ENCODE measurements around the gene RHBDD3.

RHBDD3 gene

GRCh38 chr22:29301716-29302401, 34.1 kb upstream of the RHBDD3 start:
- no peak for DNase-seq (ENCODE audit: low read depth in 1 of 2, low spot score in 1 of 2)
- TF ChIP-seq JUND (IDR thresholded peaks at IDR 0.05; ENCODE audit: low read depth), result no peak
- in situ Hi-C loops (cut with HindIII; ENCODE audit: low pct_unique_long_range_greater_than_20kb, low sequenced_read_pairs), result no loop called here

DNA sequence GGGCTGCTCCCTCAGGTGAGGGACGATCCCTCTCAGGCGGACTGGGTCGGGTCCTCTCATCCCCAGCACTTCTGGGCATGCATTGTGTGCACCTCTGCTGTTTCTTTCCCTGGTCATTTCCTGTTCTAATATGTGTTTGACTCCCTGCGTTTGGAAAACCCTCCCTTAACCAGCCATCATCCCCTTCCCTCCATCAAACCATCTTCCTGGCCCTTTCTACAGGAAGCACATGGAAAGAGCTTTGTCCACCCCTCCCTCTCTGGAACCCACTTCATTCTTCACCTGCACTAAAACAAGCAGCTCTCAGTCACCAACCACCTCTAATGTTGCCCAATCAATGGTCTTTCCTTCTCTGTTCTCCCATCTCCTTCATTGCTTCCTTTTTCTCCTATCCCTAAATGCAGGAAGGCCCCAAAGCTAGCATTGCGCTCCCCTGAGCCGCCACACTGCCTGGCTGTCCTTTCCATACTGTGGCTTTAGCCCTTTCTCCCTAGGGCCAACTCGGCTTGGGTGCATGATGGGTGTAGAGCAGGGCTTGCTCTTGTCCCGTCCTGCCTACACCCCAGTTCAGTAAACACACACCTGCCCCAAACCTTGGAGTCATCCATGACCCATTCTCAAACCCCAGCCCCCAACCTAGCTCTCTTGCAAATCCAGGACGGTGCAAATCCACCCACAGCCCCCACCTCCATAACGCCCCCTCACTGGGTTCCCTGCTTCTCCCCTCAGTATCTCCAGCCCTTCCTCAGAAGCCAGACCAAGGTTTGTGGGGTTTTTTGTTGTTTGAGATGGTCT, 33.2 kb upstream of the RHBDD3 start:
- TF ChIP-seq JUND (IDR thresholded peaks at IDR 0.05; ENCODE audit: low read depth), result no peak
- no peak for DNase-seq (ENCODE audit: low read depth in 1 of 2, low spot score in 1 of 2)
- in situ Hi-C loops (cut with HindIII; ENCODE audit: low pct_unique_long_range_greater_than_20kb, low sequenced_read_pairs), result no loop called here

DNA sequence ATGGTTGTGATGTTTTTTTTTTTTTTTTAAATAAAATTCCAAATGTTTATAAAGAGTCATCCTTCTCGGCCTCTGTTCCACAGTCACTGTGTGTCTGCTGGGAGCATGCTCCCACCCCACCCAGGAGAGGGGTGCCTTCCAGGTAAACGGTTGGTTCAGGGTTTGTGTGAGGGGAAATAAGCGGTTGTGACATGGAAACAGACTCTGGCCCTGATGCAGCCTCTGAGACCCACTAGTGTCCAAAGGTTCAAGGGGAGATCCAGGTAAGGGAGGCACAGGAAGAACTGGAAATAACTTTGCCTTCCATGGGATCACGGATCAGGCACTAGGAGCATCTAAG, 32.7 kb upstream of the RHBDD3 start:
- DNase-seq (ENCODE audit: low read depth in 1 of 2, low spot score in 1 of 2), result no peak
- in situ Hi-C loops (cut with HindIII; ENCODE audit: low pct_unique_long_range_greater_than_20kb, low sequenced_read_pairs), result no loop called here
- no peak for TF ChIP-seq JUND (IDR thresholded peaks at IDR 0.05; ENCODE audit: low read depth)

DNA sequence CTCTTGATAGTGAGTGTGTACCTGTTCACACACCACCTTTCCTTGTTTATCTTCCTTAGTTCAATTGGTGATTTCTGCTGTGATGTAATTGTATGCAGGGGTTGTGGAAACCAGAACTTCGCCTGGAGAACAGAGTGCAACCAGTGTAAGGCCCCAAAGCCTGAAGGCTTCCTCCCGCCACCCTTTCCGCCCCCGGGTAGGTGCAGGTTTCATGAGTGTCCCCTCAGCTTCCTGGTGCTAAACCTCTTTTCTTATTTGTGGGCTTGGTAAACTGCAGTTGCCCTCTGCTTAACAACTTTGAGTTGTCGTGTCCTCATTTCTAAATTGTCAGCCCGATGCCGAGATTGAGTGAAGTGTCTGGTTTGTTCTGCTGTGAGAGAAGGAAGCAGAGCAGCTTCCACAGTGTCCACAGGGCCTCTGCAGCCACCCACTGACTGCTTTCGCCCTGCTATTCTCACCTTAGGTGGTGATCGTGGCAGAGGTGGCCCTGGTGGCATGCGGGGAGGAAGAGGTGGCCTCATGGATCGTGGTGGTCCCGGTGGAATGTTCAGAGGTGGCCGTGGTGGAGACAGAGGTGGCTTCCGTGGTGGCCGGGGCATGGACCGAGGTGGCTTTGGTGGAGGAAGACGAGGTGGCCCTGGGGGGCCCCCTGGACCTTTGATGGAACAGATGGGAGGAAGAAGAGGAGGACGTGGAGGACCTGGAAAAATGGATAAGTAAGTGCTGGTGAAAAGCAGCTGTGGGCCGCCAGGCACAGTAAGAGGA, 31.5 kb upstream of the RHBDD3 start:
- no peak for TF ChIP-seq JUND (IDR thresholded peaks at IDR 0.05; ENCODE audit: low read depth)
- DNase-seq (ENCODE audit: low read depth in 1 of 2, low spot score in 1 of 2), result no peak
- in situ Hi-C loops (cut with HindIII; ENCODE audit: low pct_unique_long_range_greater_than_20kb, low sequenced_read_pairs), result no loop called here

DNA sequence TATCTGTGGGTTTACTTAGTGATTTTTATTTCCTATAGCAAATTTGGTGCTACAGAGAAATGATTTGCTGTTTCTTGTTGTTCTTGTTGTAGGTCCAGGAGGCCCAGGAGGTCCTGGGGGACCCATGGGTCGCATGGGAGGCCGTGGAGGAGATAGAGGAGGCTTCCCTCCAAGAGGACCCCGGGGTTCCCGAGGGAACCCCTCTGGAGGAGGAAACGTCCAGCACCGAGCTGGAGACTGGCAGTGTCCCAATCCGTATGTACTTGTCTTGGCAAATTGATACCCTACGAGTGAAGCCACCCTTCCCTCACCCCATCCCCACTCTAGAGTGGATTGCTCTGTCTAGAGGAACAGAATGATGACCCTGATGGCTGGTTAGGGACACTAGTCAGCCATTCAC, 30.9 kb upstream of the RHBDD3 start:
- no peak for TF ChIP-seq JUND (IDR thresholded peaks at IDR 0.05; ENCODE audit: low read depth)
- in situ Hi-C loops (cut with HindIII; ENCODE audit: low pct_unique_long_range_greater_than_20kb, low sequenced_read_pairs), result no loop called here
- DNase-seq (ENCODE audit: low read depth in 1 of 2, low spot score in 1 of 2), result no peak

GRCh38 chr22:29292379-29292778, 24.6 kb upstream of the RHBDD3 start:
- in situ Hi-C loops (cut with HindIII; ENCODE audit: low pct_unique_long_range_greater_than_20kb, low sequenced_read_pairs), result no loop called here
- no peak for DNase-seq (ENCODE audit: low read depth in 1 of 2, low spot score in 1 of 2)
- no peak for TF ChIP-seq JUND (IDR thresholded peaks at IDR 0.05; ENCODE audit: low read depth)

- DNase-seq (ENCODE audit: low read depth in 1 of 2, low spot score in 1 of 2), result no peak
- in situ Hi-C loops (cut with HindIII; ENCODE audit: low pct_unique_long_range_greater_than_20kb, low sequenced_read_pairs), result no loop called here
- TF ChIP-seq JUND (IDR thresholded peaks at IDR 0.05; ENCODE audit: low read depth), result no peak
Observed at GRCh38 chr22:29291215-29291614, 23.4 kb upstream of the RHBDD3 start.

GRCh38 chr22:29290061-29290460, 22.3 kb upstream of the RHBDD3 start:
- TF ChIP-seq JUND (IDR thresholded peaks at IDR 0.05; ENCODE audit: low read depth), result no peak
- DNase-seq (ENCODE audit: low read depth in 1 of 2, low spot score in 1 of 2), result no peak
- in situ Hi-C loops (cut with HindIII; ENCODE audit: low pct_unique_long_range_greater_than_20kb, low sequenced_read_pairs), result no loop called here

GRCh38 chr22:29288837-29289236, 21.1 kb upstream of the RHBDD3 start:
- DNase-seq (ENCODE audit: low read depth in 1 of 2, low spot score in 1 of 2), result no peak
- in situ Hi-C loops (cut with HindIII; ENCODE audit: low pct_unique_long_range_greater_than_20kb, low sequenced_read_pairs), result no loop called here
- no peak for TF ChIP-seq JUND (IDR thresholded peaks at IDR 0.05; ENCODE audit: low read depth)

GRCh38 chr22:29284196-29284595, 16.4 kb upstream of the RHBDD3 start:
- in situ Hi-C loops (cut with HindIII; ENCODE audit: low pct_unique_long_range_greater_than_20kb, low sequenced_read_pairs), result no loop called here

DNA sequence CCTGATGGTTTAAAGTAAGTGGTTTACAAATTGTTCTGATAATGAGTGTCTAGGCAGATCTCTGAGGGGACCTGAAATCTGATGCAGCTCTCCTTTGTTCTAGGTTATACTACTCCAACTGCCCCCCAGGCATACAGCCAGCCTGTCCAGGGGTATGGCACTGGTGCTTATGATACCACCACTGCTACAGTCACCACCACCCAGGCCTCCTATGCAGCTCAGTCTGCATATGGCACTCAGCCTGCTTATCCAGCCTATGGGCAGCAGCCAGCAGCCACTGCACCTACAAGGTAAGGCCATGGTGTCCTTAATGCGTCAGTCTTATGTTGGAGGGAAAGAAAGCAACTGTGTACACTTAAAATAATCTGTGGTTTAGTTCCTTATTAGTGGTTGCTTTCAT, 10.1 kb upstream of the RHBDD3 start:
- in situ Hi-C loops (cut with HindIII; ENCODE audit: low pct_unique_long_range_greater_than_20kb, low sequenced_read_pairs), result no loop called here
- no peak for DNase-seq (ENCODE audit: low read depth in 1 of 2, low spot score in 1 of 2)
- no peak for TF ChIP-seq JUND (IDR thresholded peaks at IDR 0.05; ENCODE audit: low read depth)

More at GRCh38 chr22:29284196-29284595, 16.4 kb upstream of the RHBDD3 start:
- TF ChIP-seq JUND (IDR thresholded peaks at IDR 0.05; ENCODE audit: low read depth), result no peak
- DNase-seq (ENCODE audit: low read depth in 1 of 2, low spot score in 1 of 2), result no peak

GRCh38 chr22:29275819-29276565, 8.2 kb upstream of the RHBDD3 start:
- in situ Hi-C loops (cut with HindIII; ENCODE audit: low pct_unique_long_range_greater_than_20kb, low sequenced_read_pairs), result no loop called here
- DNase-seq (ENCODE audit: low read depth in 1 of 2, low spot score in 1 of 2), result no peak
- TF ChIP-seq JUND (IDR thresholded peaks at IDR 0.05; ENCODE audit: low read depth), result no peak

Measured in T47D (cell line).